Epidermal melanocyte (primary cell): Measurements from ENCODE around the gene RAD51C.
"Not testable (repeated sequence)": the region's sequence is repeated elsewhere in the genome, so short reads cannot be mapped to it uniquely, and the experiment has no call there.

Source experiments
- DNase-seq: peaks from one replicate; pipeline ENCODE4 v3.0.0; 2011; ENCODE audit warnings: low spot score; ENCODE audit not compliant: insufficient read length

Gene RAD51C

GRCh38 chr17:58684003-58684402 is 8.4 kb upstream of the RAD51C start:
- DNase-seq: no peak

GRCh38 chr17:58684462-58684861 is 7.9 kb upstream of the RAD51C start:
- not testable (repeated sequence) for DNase-seq

- no peak for DNase-seq
Measured at GRCh38 chr17:58686980-58687379, 5.4 kb upstream of the RAD51C start.

GRCh38 chr17:58688521-58688920 is 3.9 kb upstream of the RAD51C start:
- no peak for DNase-seq

- not testable (repeated sequence) for DNase-seq
Measured at GRCh38 chr17:58690033-58690432, 2.4 kb upstream of the RAD51C start.

- DNase-seq: no peak
Measured at GRCh38 chr17:58691701-58692238, 632 bp upstream of the RAD51C start, which contains the start of gene TEX14. Gene TEX14, minus strand, starts transcription at chr17:58692045. Its CDS starts 40,044 bp downstream, at chr17:58652001.

- DNase-seq: no peak
Measured at GRCh38 chr17:58693208-58693607, 806 bp downstream of the RAD51C start.

- DNase-seq: no peak
Measured at GRCh38 chr17:58693751-58694150, 1.3 kb downstream of the RAD51C start.

- no peak for DNase-seq
Measured at GRCh38 chr17:58694302-58694701, 1.9 kb downstream of the RAD51C start.

GRCh38 chr17:58694826-58695225 is 2.4 kb downstream of the RAD51C start:
- no peak for DNase-seq

GRCh38 chr17:58699771-58700170 is 7.4 kb downstream of the RAD51C start:
- DNase-seq: no peak

GRCh38 chr17:58702045-58702476 is 9.7 kb downstream of the RAD51C start:
- DNase-seq: no peak

GRCh38 chr17:58702708-58703107 is 10.3 kb downstream of the RAD51C start:
- no peak for DNase-seq

GRCh38 chr17:58703137-58703915 is 10.9 kb downstream of the RAD51C start:
- DNase-seq: no peak

GRCh38 chr17:58703916-58704286 is 11.5 kb downstream of the RAD51C start:
- no peak for DNase-seq

- no peak for DNase-seq
Measured at GRCh38 chr17:58706351-58707140, 14.1 kb downstream of the RAD51C start.

GRCh38 chr17:58710948-58711552 is 18.6 kb downstream of the RAD51C start:
- peak; percentile 32 for DNase-seq

GRCh38 chr17:58722274-58722673 is 29.9 kb downstream of the RAD51C start:
- no peak for DNase-seq

GRCh38 chr17:58722696-58723095 is 30.3 kb downstream of the RAD51C start:
- DNase-seq: no peak

- no peak for DNase-seq
Measured at GRCh38 chr17:58728798-58729197, 36.4 kb downstream of the RAD51C start.

- no peak for DNase-seq
Measured at GRCh38 chr17:58730937-58731336, 38.5 kb downstream of the RAD51C start.

- no peak for DNase-seq
Measured at GRCh38 chr17:58734040-58734439, 41.6 kb downstream of the RAD51C start.
